ENCODE results near the gene HLCS.

Gene HLCS

DNA sequence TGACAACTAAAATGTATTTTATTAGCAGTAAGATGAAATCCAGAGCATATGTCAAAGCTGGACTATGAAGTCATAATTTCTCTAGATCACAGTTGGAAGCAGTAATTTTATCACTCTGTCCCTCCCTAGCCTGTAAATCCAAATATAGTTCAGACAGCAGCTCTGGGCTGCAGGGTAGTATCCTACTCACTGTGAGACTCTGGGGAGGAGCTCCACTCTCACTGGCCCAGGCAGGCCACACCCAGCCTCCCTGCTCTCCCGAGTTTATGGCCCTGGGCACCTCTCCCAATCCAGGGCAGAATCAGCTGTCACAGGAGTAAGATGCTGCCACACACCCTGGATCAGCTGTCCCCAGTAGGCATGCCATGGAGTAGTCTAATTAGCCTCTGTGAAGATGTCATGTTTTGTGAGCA lies 131.1 kb downstream of the HLCS start:
- no peak overlapping the region for H2AK5ac ChIP-seq (ENCODE audit: low read depth, low read length)
- H3K14ac ChIP-seq (ENCODE audit: low read length), result no peak overlapping the region
- DNase-seq (ENCODE audit: low spot score), result no peak
- no peaks in the 10 kb centered on the region for H3K4me1 ChIP-seq (ENCODE audit: control insufficient read depth in 2 of 2, insufficient read depth in 1 of 2, low read depth in 1 of 2, low read length in 2 of 2)
- no peaks in the 10 kb centered on the region for H3K79me1 ChIP-seq (ENCODE audit: low read depth, low read length)
- no peaks in the 10 kb centered on the region for H3K27me3 ChIP-seq (ENCODE audit: control insufficient read depth in 3 of 3, insufficient read depth in 3 of 3, low read depth in 1 of 3, low read length in 3 of 3)
- no peak overlapping the region for H3K4ac ChIP-seq (ENCODE audit: low read length)
- no peak overlapping the region for H2BK15ac ChIP-seq (ENCODE audit: low read length)
- H3K18ac ChIP-seq (ENCODE audit: low read length), result peak overlapping the region; percentile 49
- H3K9ac ChIP-seq (ENCODE audit: low read depth, low read length, poor library complexity), result no peak overlapping the region
- H2BK120ac ChIP-seq (ENCODE audit: low read depth, low read length), result no peak overlapping the region
- H3K4me2 ChIP-seq (ENCODE audit: insufficient read depth, low read length, poor library complexity, severe bottlenecking), result no peak overlapping the region
- H2BK5ac ChIP-seq (ENCODE audit: low read length), result no peak overlapping the region
- H4K8ac ChIP-seq (ENCODE audit: low read depth, low read length), result no peak overlapping the region
- WGBS, 2 donors (ENCODE audit: extremely low coverage in 2 of 2, insufficient read length in 2 of 2, insufficient replicate concordance in 1 of 2), result no CpG with 5 or more reads among the region's 1 CpG
- no peak overlapping the region for H2AFZ ChIP-seq (ENCODE audit: low read length)
- no peak overlapping the region for H4K91ac ChIP-seq (ENCODE audit: low read depth, low read length, poor library complexity)
- H3K4me3 ChIP-seq (ENCODE audit: low read length in 2 of 2), result no peak overlapping the region
- H3K27ac ChIP-seq (replicated peaks; ENCODE audit: low read length), result no peak overlapping the region
- H2BK12ac ChIP-seq (ENCODE audit: low read length), result no peak overlapping the region
- H3K23ac ChIP-seq (ENCODE audit: low read depth, low read length, poor library complexity), result no peak overlapping the region
- H3K9me3 ChIP-seq (replicated peaks in 1 of 2; ENCODE audit: control insufficient read depth in 2 of 2, insufficient read depth in 1 of 2, low read depth in 1 of 2, low read length in 2 of 2), result no peaks in the 10 kb centered on the region
- H3K36me3 ChIP-seq (replicated peaks in 1 of 2; ENCODE audit: control insufficient read depth in 2 of 2, insufficient read depth in 2 of 2, low read length in 2 of 2), result no peaks in the 10 kb centered on the region

- Histone ChIP-seq H3K9me3 (replicated peaks in 1 of 2; ENCODE audit: control insufficient read depth in 2 of 2, insufficient read depth in 1 of 2, low read depth in 1 of 2, low read length in 2 of 2) (no peaks in the 10 kb centered on the region), H2BK5ac (ENCODE audit: low read length) (no peak overlapping the region), H3K9ac (ENCODE audit: low read depth, low read length, poor library complexity) (no peak overlapping the region), H2BK120ac (ENCODE audit: low read depth, low read length) (no peak overlapping the region), H3K27ac (replicated peaks; ENCODE audit: low read length) (no peak overlapping the region), H3K14ac (ENCODE audit: low read length) (no peak overlapping the region), H3K23ac (ENCODE audit: low read depth, low read length, poor library complexity) (no peak overlapping the region), H4K8ac (ENCODE audit: low read depth, low read length) (no peak overlapping the region), H2AFZ (ENCODE audit: low read length) (no peak overlapping the region), H3K27me3 (ENCODE audit: control insufficient read depth in 3 of 3, insufficient read depth in 3 of 3, low read depth in 1 of 3, low read length in 3 of 3) (no peaks in the 10 kb centered on the region), H3K4me1 (ENCODE audit: control insufficient read depth in 2 of 2, insufficient read depth in 1 of 2, low read depth in 1 of 2, low read length in 2 of 2) (peaks cover 3 to 7% of the 10 kb centered on the region in 2 donors), H3K4me2 (ENCODE audit: insufficient read depth, low read length, poor library complexity, severe bottlenecking) (no peak overlapping the region), H2AK5ac (ENCODE audit: low read depth, low read length) (no peak overlapping the region), H3K79me1 (ENCODE audit: low read depth, low read length) (no peaks in the 10 kb centered on the region), H3K4me3 (ENCODE audit: low read length in 2 of 2) (no peak overlapping the region), H3K18ac (ENCODE audit: low read length) (peak overlapping the region; percentile 23), H2BK15ac (ENCODE audit: low read length) (no peak overlapping the region), H3K36me3 (replicated peaks in 1 of 2; ENCODE audit: control insufficient read depth in 2 of 2, insufficient read depth in 2 of 2, low read length in 2 of 2) (no peaks in the 10 kb centered on the region), H4K91ac (ENCODE audit: low read depth, low read length, poor library complexity) (no peak overlapping the region), H3K4ac (ENCODE audit: low read length) (no peak overlapping the region), H2BK12ac (ENCODE audit: low read length) (no peak overlapping the region)
- no CpG with 5 or more reads among the region's 4 CpGs for WGBS, 2 donors (ENCODE audit: extremely low coverage in 2 of 2, insufficient read length in 2 of 2, insufficient replicate concordance in 1 of 2)
- no peak for DNase-seq (ENCODE audit: low spot score)
Observed at GRCh38 chr21:36834192-36834591, 132.3 kb downstream of the HLCS start.

DNA sequence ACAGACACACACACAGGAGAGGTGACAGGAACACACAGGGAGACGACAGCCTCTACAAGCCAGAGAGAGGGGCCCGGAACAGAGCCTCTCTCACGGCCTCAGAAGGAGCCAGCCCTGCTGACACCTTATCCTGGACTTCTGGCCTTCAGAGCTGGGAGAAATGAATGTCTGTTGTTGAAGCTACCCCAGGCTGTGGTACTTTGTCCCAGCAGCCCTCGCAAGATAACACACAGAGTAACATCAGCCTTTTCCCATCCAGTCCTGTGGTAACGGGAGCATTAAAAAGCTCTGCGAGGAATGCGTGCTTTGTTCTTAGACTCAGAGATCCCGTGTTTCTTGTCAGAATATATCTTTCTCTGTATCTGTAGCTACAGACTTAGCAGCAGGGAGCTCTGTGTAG lies 136.4 kb downstream of the HLCS start:
- Histone ChIP-seq H3K18ac (ENCODE audit: low read length) (peak overlapping the region; percentile 25), H3K79me1 (ENCODE audit: low read depth, low read length) (no peaks in the 10 kb centered on the region), H3K4me2 (ENCODE audit: insufficient read depth, low read length, poor library complexity, severe bottlenecking) (no peak overlapping the region), H3K23ac (ENCODE audit: low read depth, low read length, poor library complexity) (no peak overlapping the region), H3K4ac (ENCODE audit: low read length) (no peak overlapping the region), H2BK5ac (ENCODE audit: low read length) (no peak overlapping the region), H2BK15ac (ENCODE audit: low read length) (peak overlapping the region; percentile 33), H2BK120ac (ENCODE audit: low read depth, low read length) (no peak overlapping the region), H3K4me3 (ENCODE audit: low read length in 2 of 2) (no peak overlapping the region), H3K9me3 (replicated peaks in 1 of 2; ENCODE audit: control insufficient read depth in 2 of 2, insufficient read depth in 1 of 2, low read depth in 1 of 2, low read length in 2 of 2) (no peaks in the 10 kb centered on the region), H4K91ac (ENCODE audit: low read depth, low read length, poor library complexity) (no peak overlapping the region), H2BK12ac (ENCODE audit: low read length) (no peak overlapping the region), H3K9ac (ENCODE audit: low read depth, low read length, poor library complexity) (no peak overlapping the region), H3K36me3 (replicated peaks in 1 of 2; ENCODE audit: control insufficient read depth in 2 of 2, insufficient read depth in 2 of 2, low read length in 2 of 2) (peaks cover 0 to 1% of the 10 kb centered on the region in 2 donors), H2AK5ac (ENCODE audit: low read depth, low read length) (no peak overlapping the region), H2AFZ (ENCODE audit: low read length) (no peak overlapping the region), H3K27ac (replicated peaks; ENCODE audit: low read length) (peak overlapping the region; percentile 26), H4K8ac (ENCODE audit: low read depth, low read length) (no peak overlapping the region), H3K4me1 (ENCODE audit: control insufficient read depth in 2 of 2, insufficient read depth in 1 of 2, low read depth in 1 of 2, low read length in 2 of 2) (peaks cover 3 to 14% of the 10 kb centered on the region in 2 donors), H3K27me3 (ENCODE audit: control insufficient read depth in 3 of 3, insufficient read depth in 3 of 3, low read depth in 1 of 3, low read length in 3 of 3) (no peaks in the 10 kb centered on the region), H3K14ac (ENCODE audit: low read length) (no peak overlapping the region)
- no peak for DNase-seq (ENCODE audit: low spot score)
- WGBS, 2 donors (ENCODE audit: extremely low coverage in 2 of 2, insufficient read length in 2 of 2, insufficient replicate concordance in 1 of 2), result no CpG with 5 or more reads among the region's 8 CpGs

- no CpG with 5 or more reads among the region's 4 CpGs for WGBS, 2 donors (ENCODE audit: extremely low coverage in 2 of 2, insufficient read length in 2 of 2, insufficient replicate concordance in 1 of 2)
- Histone ChIP-seq H2BK15ac (ENCODE audit: low read length) (no peak overlapping the region), H3K14ac (ENCODE audit: low read length) (no peak overlapping the region)
Observed at GRCh38 chr21:36828891-36829515, 137.5 kb downstream of the HLCS start.

More at GRCh38 chr21:36828891-36829515, 137.5 kb downstream of the HLCS start:
- Histone ChIP-seq H2BK5ac (ENCODE audit: low read length) (no peak overlapping the region), H3K27me3 (ENCODE audit: control insufficient read depth in 3 of 3, insufficient read depth in 3 of 3, low read depth in 1 of 3, low read length in 3 of 3) (no peaks in the 10 kb centered on the region), H4K91ac (ENCODE audit: low read depth, low read length, poor library complexity) (no peak overlapping the region), H3K36me3 (replicated peaks in 1 of 2; ENCODE audit: control insufficient read depth in 2 of 2, insufficient read depth in 2 of 2, low read length in 2 of 2) (peaks cover 0 to 4% of the 10 kb centered on the region in 2 donors), H2BK120ac (ENCODE audit: low read depth, low read length) (no peak overlapping the region), H3K4me3 (ENCODE audit: low read length in 2 of 2) (no peak overlapping the region), H3K79me1 (ENCODE audit: low read depth, low read length) (no peaks in the 10 kb centered on the region), H3K9ac (ENCODE audit: low read depth, low read length, poor library complexity) (no peak overlapping the region), H3K18ac (ENCODE audit: low read length) (no peak overlapping the region), H2BK12ac (ENCODE audit: low read length) (no peak overlapping the region), H2AK5ac (ENCODE audit: low read depth, low read length) (no peak overlapping the region), H3K9me3 (replicated peaks in 1 of 2; ENCODE audit: control insufficient read depth in 2 of 2, insufficient read depth in 1 of 2, low read depth in 1 of 2, low read length in 2 of 2) (no peaks in the 10 kb centered on the region), H3K4ac (ENCODE audit: low read length) (no peak overlapping the region), H3K4me2 (ENCODE audit: insufficient read depth, low read length, poor library complexity, severe bottlenecking) (no peak overlapping the region), H3K27ac (replicated peaks; ENCODE audit: low read length) (no peak overlapping the region), H3K4me1 (ENCODE audit: control insufficient read depth in 2 of 2, insufficient read depth in 1 of 2, low read depth in 1 of 2, low read length in 2 of 2) (peaks cover 3 to 14% of the 10 kb centered on the region in 2 donors), H3K23ac (ENCODE audit: low read depth, low read length, poor library complexity) (no peak overlapping the region), H4K8ac (ENCODE audit: low read depth, low read length) (no peak overlapping the region), H2AFZ (ENCODE audit: low read length) (no peak overlapping the region)
- no peak for DNase-seq (ENCODE audit: low spot score)

All from neuronal stem cell (in vitro differentiated cells).